MM.1S (cell line): ENCODE measurements around the gene TENM4.

ENCODE experiments used
- DNase-seq: peaks from one replicate; pipeline ENCODE4 v3.0.0-alpha.2; 2015
- H2AFZ ChIP-seq: fragments of 300-600 bp; sonication (generic); 2 replicates; pipeline ENCODE4 v1.6.0; 2016; ENCODE audit warnings: antibody characterized with exemption, low read length
- H3F3A ChIP-seq: fragments of 300-600 bp; sonication (generic); 2 replicates; pipeline ENCODE4 v1.6.1; 2016; ENCODE audit warnings: mild to moderate bottlenecking, antibody characterized with exemption, low read length, moderate library complexity, mixed read lengths; ENCODE audit not compliant: insufficient read depth
- H3K27ac ChIP-seq: fragments of 300-600 bp; sonication (generic); 2 replicates; pipeline ENCODE4 v1.5.1; 2016; ENCODE audit warnings: mild to moderate bottlenecking, low read length
- H3K27me3 ChIP-seq: fragments of 300-600 bp; sonication (generic); replicated peaks from 2 replicates; pipeline ENCODE4 v1.6.0; 2016; ENCODE audit warnings: low read length; ENCODE audit not compliant: insufficient read depth
- H3K36me3 ChIP-seq: fragments of 300-600 bp; sonication (generic); replicated peaks from 2 replicates; pipeline ENCODE4 v1.6.1; 2016; ENCODE audit warnings: mild to moderate bottlenecking, low read length, mixed read lengths; ENCODE audit not compliant: insufficient read depth
- H3K4me1 ChIP-seq: fragments of 300-600 bp; sonication (generic); 2 replicates; pipeline ENCODE4 v1.6.1; 2016; ENCODE audit warnings: low read length, mixed read lengths
- H3K4me2 ChIP-seq: fragments of 300-600 bp; sonication (generic); 2 replicates; pipeline ENCODE4 v1.6.0; 2016; ENCODE audit warnings: low read depth, low read length
- H3K4me3 ChIP-seq: fragments of 300-600 bp; sonication (generic); 2 replicates; pipeline ENCODE4 v1.5.1; 2016; ENCODE audit warnings: low read length, mixed read lengths
- H3K79me2 ChIP-seq: fragments of 300-600 bp; sonication (generic); 2 replicates; pipeline ENCODE4 v1.6.1; 2016; ENCODE audit warnings: mixed run types, low read length, mixed read lengths
- H3K9ac ChIP-seq: fragments of 300-600 bp; sonication (generic); 2 replicates; pipeline ENCODE4 v1.6.1; 2016; ENCODE audit warnings: low read length, mixed read lengths
- H3K9me2 ChIP-seq: fragments of 300-600 bp; sonication (generic); replicated peaks from 2 replicates; pipeline ENCODE4 v1.6.1; 2016; ENCODE audit warnings: mild to moderate bottlenecking, low read length, mixed read lengths; ENCODE audit not compliant: insufficient read depth
- H3K9me3 ChIP-seq: fragments of 300-600 bp; sonication (generic); replicated peaks from 2 replicates; pipeline ENCODE4 v1.6.1; 2016; ENCODE audit warnings: mild to moderate bottlenecking, low read length, mixed read lengths; ENCODE audit not compliant: insufficient read depth
- H4K20me1 ChIP-seq: fragments of 300-600 bp; sonication (generic); 2 replicates; pipeline ENCODE4 v1.6.1; 2016; ENCODE audit warnings: mild to moderate bottlenecking, low read length, moderate library complexity, mixed read lengths; ENCODE audit not compliant: insufficient read depth
- CTCF ChIP-seq: fragments of 300-600 bp; sonication (generic); IDR thresholded peaks from 2 replicates; pipeline ENCODE4 v1.5.1; 2016; ENCODE audit warnings: antibody characterized with exemption, low read length, mixed read lengths
- EZH2 ChIP-seq: fragments of 300-600 bp; sonication (generic); optimal IDR thresholded peaks from 2 replicates; pipeline ENCODE3; 2017; ENCODE audit warnings: low read depth, mild to moderate bottlenecking, antibody characterized with exemption, low read length, mixed read lengths
- EZH2phosphoT487 ChIP-seq: fragments of 300-600 bp; sonication (generic); IDR thresholded peaks from 2 replicates; pipeline ENCODE4 v1.6.1; 2018; ENCODE audit warnings: antibody characterized with exemption, low read length

TENM4 gene

GRCh38 chr11:79076526-79077115 lies 364.2 kb downstream of the TENM4 start:
- DNase-seq: peak; percentile 11
- H2AFZ ChIP-seq: no peak overlapping the region
- no peaks in the 10 kb centered on the region for H3F3A ChIP-seq
- H3K79me2 ChIP-seq: no peaks in the 10 kb centered on the region
- H3K9me3 ChIP-seq: no peaks in the 10 kb centered on the region
- H3K4me2 ChIP-seq: no peak overlapping the region
- no peak overlapping the region for H3K27ac ChIP-seq
- no peak overlapping the region for H3K9ac ChIP-seq
- H3K36me3 ChIP-seq: no peaks in the 10 kb centered on the region
- H4K20me1 ChIP-seq: no peaks in the 10 kb centered on the region
- H3K4me3 ChIP-seq: no peak overlapping the region
- peak; percentile 57 for TF ChIP-seq CTCF
- no peak for TF ChIP-seq EZH2phosphoT487
- no peak for TF ChIP-seq EZH2
- no peaks in the 10 kb centered on the region for H3K9me2 ChIP-seq
- H3K27me3 ChIP-seq: no peaks in the 10 kb centered on the region
- H3K4me1 ChIP-seq: no peaks in the 10 kb centered on the region

- no peaks in the 10 kb centered on the region for H3K36me3 ChIP-seq
- H3K9me2 ChIP-seq: no peaks in the 10 kb centered on the region
- no peaks in the 10 kb centered on the region for H3K9me3 ChIP-seq
- DNase-seq: no peak
- H3K9ac ChIP-seq: no peak overlapping the region
- no peak overlapping the region for H3K4me3 ChIP-seq
- no peaks in the 10 kb centered on the region for H3K27me3 ChIP-seq
- H2AFZ ChIP-seq: no peak overlapping the region
- TF ChIP-seq EZH2phosphoT487: no peak
- no peak for TF ChIP-seq EZH2
- no peak for TF ChIP-seq CTCF
- no peaks in the 10 kb centered on the region for H3K79me2 ChIP-seq
- no peaks in the 10 kb centered on the region for H3F3A ChIP-seq
- no peak overlapping the region for H3K27ac ChIP-seq
- H3K4me1 ChIP-seq: no peaks in the 10 kb centered on the region
- H3K4me2 ChIP-seq: no peak overlapping the region
- no peaks in the 10 kb centered on the region for H4K20me1 ChIP-seq
These were observed 366.3 kb downstream of the TENM4 start for GRCh38 chr11:79074547-79074946.

- H2AFZ ChIP-seq: no peak overlapping the region
- no peaks in the 10 kb centered on the region for H3K36me3 ChIP-seq
- H3K27me3 ChIP-seq: no peaks in the 10 kb centered on the region
- no peak overlapping the region for H3K4me3 ChIP-seq
- H3K9ac ChIP-seq: no peak overlapping the region
- no peak overlapping the region for H3K4me2 ChIP-seq
- H3K79me2 ChIP-seq: no peaks in the 10 kb centered on the region
- no peaks in the 10 kb centered on the region for H3K9me2 ChIP-seq
- no peak overlapping the region for H3K27ac ChIP-seq
- H3F3A ChIP-seq: no peaks in the 10 kb centered on the region
- no peak for DNase-seq
- H3K9me3 ChIP-seq: no peaks in the 10 kb centered on the region
- H3K4me1 ChIP-seq: no peaks in the 10 kb centered on the region
- H4K20me1 ChIP-seq: no peaks in the 10 kb centered on the region
- TF ChIP-seq EZH2phosphoT487 (no peak), CTCF (no peak), EZH2 (no peak)
These were observed 369.6 kb downstream of the TENM4 start for GRCh38 chr11:79071190-79071589.
